Femur (tissue), 1 donor: ENCODE results near the gene LBP.
A peak's percentile ranks its signal among the peaks of the same experiment; 100 is the strongest.
"Not testable (repeated sequence)": the region's sequence is repeated elsewhere in the genome, so short reads cannot be mapped to it uniquely, and the experiment has no call there.

Source experiments
- DNase-seq: peaks from one replicate; pipeline ENCODE4 v3.0.0-alpha.2; 2017

LBP gene

DNA sequence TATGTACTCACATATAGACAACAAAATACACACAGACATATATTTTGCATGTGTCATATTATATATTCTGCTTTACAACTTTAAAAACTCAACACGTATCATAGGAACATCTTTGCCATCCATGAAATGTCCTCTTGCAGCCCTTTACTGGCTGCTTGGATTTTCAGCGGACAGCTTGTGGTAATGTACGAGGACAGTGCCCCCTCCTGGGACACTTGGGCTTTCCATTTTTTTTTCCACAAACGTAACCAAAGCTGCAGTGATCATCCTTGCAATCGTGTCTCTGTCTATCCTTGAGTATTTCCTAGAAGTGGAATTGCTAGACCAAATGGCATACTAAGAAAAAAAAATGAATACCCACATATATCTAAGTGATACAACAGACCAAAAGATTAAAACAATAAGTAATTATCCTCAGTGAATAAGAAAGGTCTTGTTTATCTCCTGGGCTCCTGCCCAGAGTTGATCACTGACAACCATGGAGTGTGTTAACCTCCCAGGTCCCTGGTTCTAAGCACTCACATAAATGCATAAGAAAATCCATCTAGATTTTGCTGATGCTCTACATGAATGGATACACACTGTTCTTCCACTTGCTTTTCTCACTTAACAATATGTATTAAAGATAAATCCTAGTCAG lies 24.2 kb upstream of the LBP start:
- DNase-seq = peak; percentile 73

GRCh38 chr20:38324159-38324558 lies 22.1 kb upstream of the LBP start:
- DNase-seq = no peak

- DNase-seq = no peak
Observed at GRCh38 chr20:38325167-38325566, 21.1 kb upstream of the LBP start.

DNA sequence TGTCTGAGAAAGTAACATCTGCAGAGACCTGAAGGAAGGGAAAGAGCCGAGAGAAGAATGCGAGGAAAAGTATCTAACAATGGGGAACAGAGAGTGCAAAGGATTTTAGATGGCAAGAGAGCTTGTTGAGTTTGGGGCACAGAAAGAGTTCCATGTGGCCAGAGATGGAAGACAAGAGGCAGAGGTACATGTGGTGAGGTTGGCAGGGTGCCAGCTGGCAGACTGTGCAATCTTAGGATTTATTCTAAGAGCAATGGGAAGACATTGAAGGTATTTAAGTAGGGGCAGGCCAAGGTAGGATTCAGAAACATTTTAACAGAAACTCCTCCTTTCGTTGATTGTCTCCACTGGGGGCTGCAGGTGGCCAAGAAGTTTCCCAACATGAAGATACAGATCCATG lies 20.4 kb upstream of the LBP start:
- no peak for DNase-seq

DNA sequence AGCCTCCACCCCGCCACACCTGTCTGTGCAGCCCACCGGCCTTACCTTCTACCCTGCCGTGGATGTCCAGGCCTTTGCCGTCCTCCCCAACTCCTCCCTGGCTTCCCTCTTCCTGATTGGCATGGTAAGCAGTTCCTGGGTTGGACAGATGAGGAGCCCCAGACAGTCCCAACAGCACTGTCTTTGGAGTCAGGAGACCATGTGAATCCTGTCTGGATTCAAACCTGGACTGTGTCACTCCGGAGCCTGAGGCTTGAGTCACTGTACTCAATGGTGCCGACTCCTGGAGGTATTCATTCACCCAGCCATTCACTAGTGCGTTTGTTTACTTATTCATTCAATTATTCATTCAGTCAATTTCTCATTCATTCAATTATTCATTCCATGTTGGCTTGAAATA lies 20.0 kb upstream of the LBP start:
- no peak for DNase-seq

DNA sequence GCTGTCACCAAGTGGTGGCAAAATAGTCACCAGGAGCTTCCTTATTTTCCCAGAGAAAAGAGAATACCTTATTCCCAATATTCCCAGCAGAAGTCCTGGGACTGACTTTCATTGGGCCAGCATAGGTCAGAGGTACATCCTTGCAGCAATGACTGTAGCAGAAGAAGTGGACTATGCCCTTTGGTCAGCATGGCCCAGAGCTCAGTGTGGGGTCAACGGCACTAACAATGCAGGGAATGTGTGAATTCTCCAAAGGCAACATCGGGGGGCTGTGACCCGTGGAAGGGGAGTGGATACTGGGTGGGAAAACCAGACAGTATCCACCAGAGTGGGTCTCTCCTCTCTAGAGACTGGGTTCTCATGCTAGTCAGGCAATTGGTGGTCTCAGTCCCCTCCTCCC lies 15.6 kb upstream of the LBP start:
- no peak for DNase-seq

GRCh38 chr20:38331245-38331644 lies 15.0 kb upstream of the LBP start:
- DNase-seq = no peak

GRCh38 chr20:38331814-38332213 lies 14.5 kb upstream of the LBP start:
- no peak for DNase-seq

DNA sequence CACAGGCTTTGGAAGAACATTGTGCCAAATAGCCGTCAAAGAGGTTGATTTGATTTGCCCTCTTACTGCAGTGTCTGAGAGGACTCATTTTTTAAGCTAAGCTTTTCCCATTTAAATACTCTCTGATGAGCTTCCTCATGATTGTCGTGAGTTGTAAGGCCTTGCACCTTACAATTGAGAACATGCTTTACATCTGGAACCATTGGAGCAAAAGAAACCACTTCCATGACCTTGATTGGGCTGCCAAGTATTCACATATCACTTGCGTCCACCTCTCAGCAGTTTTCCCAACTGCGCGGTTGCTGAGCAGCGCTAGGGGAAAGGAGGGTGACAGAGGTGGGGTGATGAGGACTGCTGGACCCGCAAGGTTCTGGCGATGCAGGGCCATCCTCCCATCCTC lies 12.3 kb upstream of the LBP start:
- DNase-seq = no peak

DNA sequence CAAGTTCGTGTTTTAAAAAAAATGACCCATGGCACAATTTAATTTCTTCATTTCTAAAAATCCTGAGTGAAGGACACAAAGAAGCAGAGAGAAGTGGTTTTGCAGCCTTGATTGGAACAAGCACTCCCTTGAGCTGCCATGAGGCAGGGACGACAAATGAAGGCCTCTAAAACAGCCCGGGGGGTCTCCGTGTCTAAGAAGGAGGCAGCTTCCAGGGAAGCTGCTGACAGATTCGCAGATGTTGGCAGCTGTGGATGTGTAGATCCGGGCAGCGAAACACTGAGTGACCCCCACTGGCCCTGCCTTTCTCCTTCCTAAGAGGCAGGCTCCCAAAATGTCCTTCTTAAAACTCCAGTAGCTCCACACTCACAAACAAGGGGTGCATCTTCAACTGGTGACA lies 9.6 kb upstream of the LBP start:
- DNase-seq = no peak

DNA sequence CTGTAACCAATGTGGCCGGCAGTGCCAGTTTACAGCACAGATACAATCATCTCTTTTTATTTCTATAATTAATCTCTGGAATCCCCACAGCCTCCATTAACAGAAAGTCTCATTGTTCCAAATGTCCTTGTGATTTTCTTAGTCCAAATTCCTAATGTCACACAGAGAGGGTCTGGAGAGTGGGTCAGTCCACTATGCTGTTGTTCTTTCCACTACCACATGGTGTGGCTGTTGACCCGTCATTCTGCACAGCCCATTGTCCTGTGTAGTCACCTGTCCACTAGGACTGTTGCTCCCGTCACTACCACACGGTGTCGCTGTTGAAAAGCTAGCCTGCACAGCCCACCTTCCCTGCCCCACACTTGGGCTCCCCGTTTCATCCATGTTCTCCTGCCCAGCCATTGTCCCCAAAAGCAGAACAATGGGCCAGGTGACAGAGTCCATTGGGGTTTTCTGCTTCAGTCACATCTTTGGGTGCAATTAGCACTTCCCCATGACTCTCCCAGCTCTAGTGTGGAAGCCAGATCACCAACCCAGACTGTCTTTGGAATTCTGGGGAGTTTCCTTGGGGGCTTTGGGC lies 8.6 kb upstream of the LBP start:
- no peak for DNase-seq

DNA sequence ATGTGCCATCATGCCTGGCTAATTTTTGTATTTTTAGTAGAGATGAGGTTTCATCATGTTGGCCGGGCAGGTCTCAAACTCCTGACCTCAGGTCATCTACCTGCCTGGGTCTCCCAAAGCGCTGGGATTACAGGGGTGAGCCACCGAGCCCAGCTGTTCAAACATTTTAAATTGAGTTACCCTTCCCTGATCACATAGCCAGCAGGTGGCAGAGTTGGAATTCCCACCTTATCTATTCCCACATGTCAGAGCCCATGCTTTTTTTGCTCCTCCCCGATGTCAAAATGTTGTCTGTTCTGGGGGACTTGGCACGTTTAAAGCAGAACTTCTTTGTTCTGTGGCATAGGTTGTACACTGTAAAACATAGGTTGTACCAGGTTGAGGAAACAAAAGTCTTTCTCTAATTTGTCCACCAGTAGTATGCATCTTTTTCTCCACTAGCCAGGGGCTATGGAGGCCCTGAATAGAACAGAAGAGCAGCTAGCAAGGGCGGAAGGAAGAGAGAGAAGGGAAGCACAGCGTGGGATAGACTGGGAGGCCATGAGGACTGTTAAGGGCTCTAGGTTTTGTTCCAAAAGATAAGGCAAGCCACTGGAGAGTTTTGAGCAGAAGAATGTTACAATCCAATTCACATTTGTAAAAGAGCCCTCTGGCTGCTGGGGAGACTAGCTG lies 7.3 kb upstream of the LBP start:
- no peak for DNase-seq

DNA sequence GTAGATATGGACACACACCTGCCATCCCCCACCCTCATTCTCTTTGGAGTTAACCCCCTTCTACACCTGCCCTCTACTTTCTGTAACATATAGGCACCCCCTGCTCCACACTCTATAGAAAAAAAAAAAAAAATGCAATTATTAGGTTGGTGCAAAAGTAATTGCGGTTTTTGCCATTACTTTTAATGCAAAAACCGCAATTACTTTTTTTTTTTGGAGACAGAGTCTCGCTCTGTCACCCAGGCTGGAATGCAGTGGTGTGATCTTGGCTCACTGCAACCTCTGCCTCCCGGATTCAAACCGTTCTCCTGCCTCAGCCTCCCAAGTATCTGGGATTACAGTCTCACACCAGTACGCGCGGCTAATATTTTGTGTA lies 6.8 kb upstream of the LBP start:
- not testable (repeated sequence) for DNase-seq

DNA sequence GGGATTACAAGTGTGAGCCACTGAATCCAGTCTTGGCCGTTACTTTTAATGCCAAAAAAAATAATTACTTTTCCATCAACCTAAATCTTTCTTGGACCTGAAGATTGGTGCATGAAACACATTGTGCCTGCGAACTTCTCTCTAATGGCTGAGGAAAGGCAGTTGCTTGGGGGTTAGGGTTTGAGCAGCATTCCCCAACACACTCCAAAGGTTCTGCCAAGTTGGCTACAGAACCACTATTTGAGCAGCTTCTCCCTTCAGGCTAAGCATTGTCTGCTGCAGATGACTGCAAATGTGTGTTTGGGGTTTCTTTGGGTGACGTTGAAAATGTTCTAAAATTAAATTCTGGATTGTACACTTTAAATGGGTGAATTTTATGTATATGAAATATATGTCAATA lies 6.3 kb upstream of the LBP start:
- no peak for DNase-seq

- DNase-seq = no peak
Observed at GRCh38 chr20:38340693-38341092, 5.6 kb upstream of the LBP start.

GRCh38 chr20:38342216-38342615 lies 4.1 kb upstream of the LBP start:
- DNase-seq = no peak

- no peak for DNase-seq
Observed at GRCh38 chr20:38342713-38343310, 3.5 kb upstream of the LBP start.

- DNase-seq = peak; percentile 59
Observed at GRCh38 chr20:38343311-38344106, 2.8 kb upstream of the LBP start.

DNA sequence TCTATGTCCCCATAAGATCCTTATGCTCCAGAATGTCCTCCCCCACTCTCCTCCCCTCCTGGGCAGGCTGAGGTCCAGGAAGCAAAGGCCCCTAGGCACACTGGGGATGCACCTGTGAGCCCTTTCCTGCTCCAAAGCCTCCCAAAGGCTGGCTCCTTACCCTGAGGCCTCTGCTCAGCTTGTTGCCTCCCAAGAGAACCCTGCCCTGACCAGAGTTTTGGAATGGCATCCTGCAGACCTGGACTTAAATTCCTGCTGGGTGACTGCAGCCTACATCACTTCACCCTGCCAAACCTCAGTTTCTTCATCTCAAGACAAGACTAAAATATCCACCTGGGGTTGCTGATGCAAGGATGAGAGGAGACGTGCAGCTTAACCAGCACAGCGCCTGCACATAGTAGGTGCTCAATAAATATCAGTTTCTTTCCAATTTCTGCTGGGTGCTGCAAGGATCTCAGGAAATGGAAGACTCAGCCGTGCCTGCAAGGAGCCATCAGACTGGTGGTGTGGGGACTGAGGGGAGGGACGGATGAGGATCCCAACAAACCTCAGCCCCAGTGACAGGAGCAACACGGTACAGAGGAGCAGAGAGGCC lies 2.1 kb upstream of the LBP start:
- no peak for DNase-seq

DNA sequence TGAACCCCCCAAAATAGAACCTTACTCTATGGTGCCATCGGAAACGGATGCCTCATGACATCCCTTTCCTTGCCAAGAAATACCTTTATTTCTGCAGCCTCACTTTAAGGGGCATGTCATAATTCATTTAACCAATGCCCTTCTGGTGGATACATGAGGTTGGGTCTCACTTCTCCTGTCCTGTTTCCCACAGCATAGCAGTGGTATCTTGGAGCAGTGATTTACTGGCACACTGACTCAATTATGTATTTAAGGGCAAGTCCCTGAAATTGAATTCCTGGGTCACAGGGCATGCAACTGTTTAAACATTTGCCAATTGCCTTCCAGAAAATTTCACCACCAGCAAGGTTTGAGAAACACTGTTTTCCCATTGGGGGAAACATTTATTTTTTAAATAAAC lies 639 bp upstream of the LBP start:
- DNase-seq = no peak

- no peak for DNase-seq
Observed at GRCh38 chr20:38346741-38347140, 459 bp downstream of the LBP start.

DNA sequence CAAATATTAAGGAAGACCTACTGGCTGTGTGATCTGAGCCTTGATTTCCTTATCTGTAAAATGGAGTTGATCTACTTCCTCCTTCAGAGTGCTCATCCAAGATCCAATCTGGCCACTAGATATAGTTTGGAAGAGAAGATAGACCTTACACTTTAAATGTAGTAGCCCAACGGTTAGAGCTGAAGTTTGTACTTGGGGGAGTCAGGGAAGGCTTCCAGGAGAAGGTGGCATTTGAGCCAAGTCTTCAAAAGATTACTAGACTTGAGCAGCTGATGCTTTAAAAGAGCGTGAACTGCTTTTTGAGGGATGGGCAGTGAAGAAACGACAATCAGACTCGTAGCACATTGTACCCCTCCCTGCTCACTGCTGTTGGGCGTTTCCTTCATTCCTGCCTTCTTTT lies 3.6 kb downstream of the LBP start:
- no peak for DNase-seq
